WTC11 (cell line): ENCODE measurements around the gene SLC1A7. TPM values are rescaled to one million over a fixed set of nuclear protein-coding genes. Genes with fewer than 3 reads are reported as not detected.

Source experiments
- ATAC-seq: fragments of 200-7000 bp; cut with Tn5 transposase; 2 replicates; pipeline ENCODE4 v1.10.0; 2021; ENCODE audit warnings: mild to moderate bottlenecking, moderate library complexity
- CTCF ChIA-PET: fragments of 300-600 bp; sonication (Branson Sonifier 250); formaldehyde crosslinking; loops from one replicate; lab custom pipeline; 2021; ENCODE audit warnings: antibody characterized with exemption; lab: Charles Lee
- POLR2A ChIA-PET: fragments of 350-600 bp; sonication (Branson Sonifier 250); formaldehyde crosslinking; loops from one replicate; lab custom pipeline; 2021; ENCODE audit warnings: antibody characterized with exemption; lab: Charles Lee
- DNase-seq: peaks from one replicate; pipeline ENCODE4 v3.0.0; 2021; ENCODE audit warnings: low spot score
- H3K27ac Mint-ChIP-seq: 2 replicates; pipeline ENCODE4 v1.8.0; 2021; ENCODE audit warnings: mixed read lengths
- H3K27me3 Mint-ChIP-seq: 2 replicates; pipeline ENCODE4 v1.8.0; 2021; ENCODE audit warnings: low read depth, mild to moderate bottlenecking, moderate library complexity, mixed read lengths
- H3K36me3 Mint-ChIP-seq: 2 replicates; pipeline ENCODE4 v1.8.0; 2021; ENCODE audit warnings: mixed read lengths
- H3K4me1 Mint-ChIP-seq: 2 replicates; pipeline ENCODE4 v1.8.0; 2022; ENCODE audit warnings: mixed read lengths
- H3K4me3 Mint-ChIP-seq: 2 replicates; pipeline ENCODE4 v1.8.0; 2021; ENCODE audit warnings: mild to moderate bottlenecking, moderate library complexity, mixed read lengths
- H3K9me3 Mint-ChIP-seq: 2 replicates; pipeline ENCODE4 v1.8.0; 2021; ENCODE audit warnings: mixed read lengths
- ATF6 ChIP-seq: sonication (generic); formaldehyde crosslinking; IDR thresholded peaks from 2 replicates; pipeline ENCODE4 v1.8.1; 2023; ENCODE audit warnings: mild to moderate bottlenecking, missing genetic modification reagents
- CTCF ChIP-seq: fragments of 200-600 bp; IDR thresholded peaks from 2 replicates; pipeline ENCODE4 v1.8.0; 2022; ENCODE audit warnings: antibody characterized with exemption
- EMX1 ChIP-seq: fragments of 250-450 bp; sonication (Bioruptor Pico); IDR thresholded peaks from 2 replicates; pipeline ENCODE4 v1.8.0; 2021; ENCODE audit warnings: mild to moderate bottlenecking
- ESRRA ChIP-seq: sonication (generic); formaldehyde crosslinking; IDR thresholded peaks from 2 replicates; pipeline ENCODE4 v1.8.1; 2022; ENCODE audit warnings: mild to moderate bottlenecking, missing genetic modification reagents, borderline replicate concordance
- GRHL2 ChIP-seq: fragments of 250-450 bp; sonication (Bioruptor Pico); IDR thresholded peaks from 2 replicates; pipeline ENCODE4 v1.8.0; 2022; ENCODE audit warnings: mild to moderate bottlenecking, moderate library complexity; ENCODE audit not compliant: insufficient replicate concordance, severe bottlenecking
- GTF2I ChIP-seq: fragments of 250-450 bp; sonication (Bioruptor Pico); conservative IDR thresholded peaks from 2 replicates; pipeline ENCODE4 v1.4.0; 2021; ENCODE audit warnings: mild to moderate bottlenecking
- HMGA2 ChIP-seq: fragments of 250-450 bp; sonication (Bioruptor Pico); IDR thresholded peaks from 2 replicates; pipeline ENCODE4 v1.4.0; 2021; ENCODE audit warnings: mild to moderate bottlenecking, moderate library complexity
- NR3C1 ChIP-seq: sonication (generic); formaldehyde crosslinking; conservative IDR thresholded peaks from 2 replicates; pipeline ENCODE4 v1.8.1; 2023; ENCODE audit warnings: low read depth, mild to moderate bottlenecking, missing genetic modification reagents
- PRDM15 ChIP-seq: sonication (generic); formaldehyde crosslinking; IDR thresholded peaks from 2 replicates; pipeline ENCODE4 v1.8.0; 2022; ENCODE audit warnings: missing genetic modification reagents
- PREB ChIP-seq: sonication (generic); formaldehyde crosslinking; IDR thresholded peaks from 2 replicates; pipeline ENCODE4 v1.8.1; 2022; ENCODE audit warnings: mild to moderate bottlenecking, missing genetic modification reagents, moderate library complexity, borderline replicate concordance
- TP53 ChIP-seq: sonication (generic); formaldehyde crosslinking; IDR thresholded peaks from 2 replicates; pipeline ENCODE4 v1.8.1; 2023; ENCODE audit warnings: mild to moderate bottlenecking, missing genetic modification reagents
- USF1 ChIP-seq: sonication (generic); formaldehyde crosslinking; IDR thresholded peaks from 2 replicates; pipeline ENCODE4 v1.8.0; 2022; ENCODE audit warnings: mild to moderate bottlenecking, missing genetic modification reagents
- ZBTB21 ChIP-seq: sonication (generic); formaldehyde crosslinking; IDR thresholded peaks from 2 replicates; pipeline ENCODE4 v1.8.1; 2023; ENCODE audit warnings: mild to moderate bottlenecking, missing genetic modification reagents, borderline replicate concordance
- ZBTB43 ChIP-seq: sonication (generic); formaldehyde crosslinking; IDR thresholded peaks from 2 replicates; pipeline ENCODE4 v1.8.1; 2023; ENCODE audit warnings: mild to moderate bottlenecking, missing genetic modification reagents
- total RNA-seq: library from RNA; stranded (reverse); gene quantifications from 3 replicates; pipeline ENCODE4 v1.2.3, GENCODE V29; 2021
- TF ChIP-seq, protein P1 (sequence below): sonication (generic); formaldehyde crosslinking; IDR thresholded peaks from 2 replicates; pipeline ENCODE4 v1.8.1; 2023; ENCODE audit warnings: mild to moderate bottlenecking, missing genetic modification reagents, moderate library complexity
- TF ChIP-seq, protein P2 (sequence below): sonication (generic); formaldehyde crosslinking; IDR thresholded peaks from 2 replicates; pipeline ENCODE4 v1.8.1; 2023; ENCODE audit warnings: mild to moderate bottlenecking, missing genetic modification reagents, moderate library complexity
- TF ChIP-seq, protein P3 (sequence below): sonication (generic); formaldehyde crosslinking; IDR thresholded peaks from 2 replicates; pipeline ENCODE4 v1.8.1; 2022; ENCODE audit warnings: low read depth, missing genetic modification reagents, borderline replicate concordance

The SLC1A7 gene
- total RNA-seq, 1 experiment from 2014 or later: not detected

GRCh38 chr1:53046930-53047329, 95.5 kb downstream of the SLC1A7 start:
- no peak overlapping the region for H3K27ac Mint-ChIP-seq
- ATAC-seq: no peak
- CTCF ChIA-PET: interaction anchor here (1.3 to 1.7 kb wide), 2 partner anchors 19 to 143 kb away, joined by 3 to 4 read pairs; no protein-coding TSS in a partner anchor
- H3K27me3 Mint-ChIP-seq: no peaks in the 10 kb centered on the region
- H3K4me3 Mint-ChIP-seq: no peak overlapping the region
- TF ChIP-seq GTF2I (CRISPR knock-in tag): no peak
- no peak for TF ChIP-seq TP53 (CRISPR knock-in tag)
- POLR2A ChIA-PET: interaction anchor here (0.7 kb wide), 1 partner anchor 226 kb away, joined by 3 read pairs; no protein-coding TSS in a partner anchor
- peaks cover 3% of the 10 kb centered on the region; the same call in 1 of the 2 replicates for H3K36me3 Mint-ChIP-seq
- H3K9me3 Mint-ChIP-seq: no peaks in the 10 kb centered on the region
- peaks cover 51% of the 10 kb centered on the region for H3K4me1 Mint-ChIP-seq
- DNase-seq: no peak

DNA sequence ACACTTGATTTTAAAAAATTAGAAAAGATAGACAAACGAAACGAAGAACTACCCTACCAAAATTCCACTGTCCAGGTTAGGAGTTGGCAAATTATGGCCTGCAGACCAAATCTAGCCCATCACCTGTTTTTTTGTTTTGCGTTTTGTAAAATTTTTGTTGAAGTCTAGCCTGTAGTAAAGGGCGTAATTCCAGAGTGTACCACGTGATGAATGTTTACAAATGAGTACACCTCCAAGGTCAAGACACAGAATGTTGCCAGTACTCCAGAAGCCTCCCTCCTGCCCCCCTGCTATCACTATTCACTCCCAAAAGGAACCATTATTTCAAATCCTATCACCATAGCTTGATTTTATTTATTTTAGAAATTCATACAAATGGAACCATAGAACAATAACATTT, 97.5 kb downstream of the SLC1A7 start:
- CTCF ChIA-PET: no interaction called here
- H3K27ac Mint-ChIP-seq: no peak overlapping the region
- POLR2A ChIA-PET: no interaction called here
- no peaks in the 10 kb centered on the region for H3K27me3 Mint-ChIP-seq
- ATAC-seq (no peak), DNase-seq (no peak)
- no peaks in the 10 kb centered on the region for H3K9me3 Mint-ChIP-seq
- peaks cover 42% of the 10 kb centered on the region for H3K4me1 Mint-ChIP-seq
- no peak for TF ChIP-seq CTCF
- 0 out of 2 replicates have a peak, but pooled peaks have one; percentile 27 for TF ChIP-seq USF1
- TF ChIP-seq, protein P1, sequence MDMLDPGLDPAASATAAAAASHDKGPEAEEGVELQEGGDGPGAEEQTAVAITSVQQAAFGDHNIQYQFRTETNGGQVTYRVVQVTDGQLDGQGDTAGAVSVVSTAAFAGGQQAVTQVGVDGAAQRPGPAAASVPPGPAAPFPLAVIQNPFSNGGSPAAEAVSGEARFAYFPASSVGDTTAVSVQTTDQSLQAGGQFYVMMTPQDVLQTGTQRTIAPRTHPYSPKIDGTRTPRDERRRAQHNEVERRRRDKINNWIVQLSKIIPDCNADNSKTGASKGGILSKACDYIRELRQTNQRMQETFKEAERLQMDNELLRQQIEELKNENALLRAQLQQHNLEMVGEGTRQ (CRISPR knock-in tag): peak; percentile 39; the same call in 1 of the 2 replicates
- no peak for TF ChIP-seq ATF6 (CRISPR knock-in tag)
- no peak for TF ChIP-seq PRDM15
- TF ChIP-seq ESRRA (CRISPR knock-in tag): no peak
- no peak for TF ChIP-seq ZBTB21 (CRISPR knock-in tag)
- no peak for TF ChIP-seq PREB (CRISPR knock-in tag)
- peaks cover 1% of the 10 kb centered on the region; the same call in 1 of the 2 replicates for H3K36me3 Mint-ChIP-seq
- no peak overlapping the region for H3K4me3 Mint-ChIP-seq

GRCh38 chr1:53043271-53043670, 99.2 kb downstream of the SLC1A7 start:
- ATAC-seq: peak; percentile 43
- TF ChIP-seq EMX1 (CRISPR knock-in tag) (no peak), GRHL2 (no peak), ZBTB43 (CRISPR knock-in tag) (no peak), NR3C1 (CRISPR knock-in tag) (no peak), HMGA2 (no peak)
- TF ChIP-seq, protein P2, sequence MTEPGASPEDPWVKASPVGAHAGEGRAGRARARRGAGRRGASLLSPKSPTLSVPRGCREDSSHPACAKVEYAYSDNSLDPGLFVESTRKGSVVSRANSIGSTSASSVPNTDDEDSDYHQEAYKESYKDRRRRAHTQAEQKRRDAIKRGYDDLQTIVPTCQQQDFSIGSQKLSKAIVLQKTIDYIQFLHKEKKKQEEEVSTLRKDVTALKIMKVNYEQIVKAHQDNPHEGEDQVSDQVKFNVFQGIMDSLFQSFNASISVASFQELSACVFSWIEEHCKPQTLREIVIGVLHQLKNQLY (CRISPR knock-in tag): no peak
- TF ChIP-seq, protein P3, sequence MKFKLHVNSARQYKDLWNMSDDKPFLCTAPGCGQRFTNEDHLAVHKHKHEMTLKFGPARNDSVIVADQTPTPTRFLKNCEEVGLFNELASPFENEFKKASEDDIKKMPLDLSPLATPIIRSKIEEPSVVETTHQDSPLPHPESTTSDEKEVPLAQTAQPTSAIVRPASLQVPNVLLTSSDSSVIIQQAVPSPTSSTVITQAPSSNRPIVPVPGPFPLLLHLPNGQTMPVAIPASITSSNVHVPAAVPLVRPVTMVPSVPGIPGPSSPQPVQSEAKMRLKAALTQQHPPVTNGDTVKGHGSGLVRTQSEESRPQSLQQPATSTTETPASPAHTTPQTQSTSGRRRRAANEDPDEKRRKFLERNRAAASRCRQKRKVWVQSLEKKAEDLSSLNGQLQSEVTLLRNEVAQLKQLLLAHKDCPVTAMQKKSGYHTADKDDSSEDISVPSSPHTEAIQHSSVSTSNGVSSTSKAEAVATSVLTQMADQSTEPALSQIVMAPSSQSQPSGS (CRISPR knock-in tag): no peak

More at GRCh38 chr1:53043271-53043670, 99.2 kb downstream of the SLC1A7 start:
- DNase-seq: no peak
- POLR2A ChIA-PET: no interaction called here
- H3K4me3 Mint-ChIP-seq: no peak overlapping the region
- H3K4me1 Mint-ChIP-seq: peaks cover 25% of the 10 kb centered on the region
- no peak overlapping the region for H3K27ac Mint-ChIP-seq
- H3K27me3 Mint-ChIP-seq: no peaks in the 10 kb centered on the region
- no peaks in the 10 kb centered on the region for H3K9me3 Mint-ChIP-seq
- CTCF ChIA-PET: interaction anchor here (0.6 to 1.7 kb wide), 4 partner anchors 44 to 139 kb away, joined by 3 to 5 read pairs (median 3); partner anchors contain the start of gene SCP2
- H3K36me3 Mint-ChIP-seq: peaks cover 8% of the 10 kb centered on the region
